Measurements from ENCODE around the gene ABCA2. TPM values are rescaled to one million over a fixed set of nuclear protein-coding genes. Genes with fewer than 3 reads are reported as not detected.

The ABCA2 gene
- total RNA-seq, 1 experiment from 2014 or later: 22.4 TPM

DNA sequence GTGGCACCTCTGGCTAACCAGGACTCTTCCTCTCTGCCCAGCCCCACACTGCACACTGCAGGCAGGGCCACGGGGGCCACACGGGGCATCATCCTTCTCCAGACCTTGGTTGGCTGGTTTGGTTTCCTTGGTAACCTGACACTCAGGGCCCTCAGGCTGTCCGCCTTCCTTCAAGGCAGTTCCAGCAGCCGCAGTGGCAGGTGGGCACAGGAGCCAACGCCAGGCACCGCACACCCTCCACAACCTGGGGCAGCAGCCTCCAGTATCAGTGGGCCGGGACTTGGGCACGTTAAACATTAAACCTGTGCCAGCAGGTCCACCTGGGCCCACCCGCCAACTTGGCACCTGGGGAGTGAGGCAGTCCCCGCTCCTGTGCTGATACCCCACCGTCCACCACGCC is 16.0 kb upstream of the ABCA2 start:
- no peak overlapping the region for H2BK120ac ChIP-seq (ENCODE audit: low read depth, low read length, poor library complexity, severe bottlenecking)
- no peak overlapping the region for H3K27ac ChIP-seq (ENCODE audit: insufficient read length, low read depth, low read length)
- H3K23me2 ChIP-seq (ENCODE audit: insufficient read length, low read depth, low read length, poor library complexity, severe bottlenecking): peaks cover 11% of the 10 kb centered on the region
- H4K20me1 ChIP-seq (ENCODE audit: control insufficient read depth, insufficient read depth, insufficient read length): no peaks in the 10 kb centered on the region
- no peak overlapping the region for H4K91ac ChIP-seq (ENCODE audit: insufficient read length, low read depth, low read length)
- H2AFZ ChIP-seq (ENCODE audit: low read length): no peak overlapping the region
- H3K56ac ChIP-seq (ENCODE audit: insufficient read length, low read depth, low read length): no peak overlapping the region
- TF ChIP-seq, protein P1, sequence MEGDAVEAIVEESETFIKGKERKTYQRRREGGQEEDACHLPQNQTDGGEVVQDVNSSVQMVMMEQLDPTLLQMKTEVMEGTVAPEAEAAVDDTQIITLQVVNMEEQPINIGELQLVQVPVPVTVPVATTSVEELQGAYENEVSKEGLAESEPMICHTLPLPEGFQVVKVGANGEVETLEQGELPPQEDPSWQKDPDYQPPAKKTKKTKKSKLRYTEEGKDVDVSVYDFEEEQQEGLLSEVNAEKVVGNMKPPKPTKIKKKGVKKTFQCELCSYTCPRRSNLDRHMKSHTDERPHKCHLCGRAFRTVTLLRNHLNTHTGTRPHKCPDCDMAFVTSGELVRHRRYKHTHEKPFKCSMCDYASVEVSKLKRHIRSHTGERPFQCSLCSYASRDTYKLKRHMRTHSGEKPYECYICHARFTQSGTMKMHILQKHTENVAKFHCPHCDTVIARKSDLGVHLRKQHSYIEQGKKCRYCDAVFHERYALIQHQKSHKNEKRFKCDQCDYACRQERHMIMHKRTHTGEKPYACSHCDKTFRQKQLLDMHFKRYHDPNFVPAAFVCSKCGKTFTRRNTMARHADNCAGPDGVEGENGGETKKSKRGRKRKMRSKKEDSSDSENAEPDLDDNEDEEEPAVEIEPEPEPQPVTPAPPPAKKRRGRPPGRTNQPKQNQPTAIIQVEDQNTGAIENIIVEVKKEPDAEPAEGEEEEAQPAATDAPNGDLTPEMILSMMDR (conservative IDR thresholded peaks at IDR 0.05): no peak
- peaks cover 5 to 6% of the 10 kb centered on the region in 2 experiments for H3K4me1 Mint-ChIP-seq
- no peak overlapping the region for H3T11ph ChIP-seq (ENCODE audit: low read length)
- H4K5ac ChIP-seq (ENCODE audit: insufficient read length, low read depth, low read length): no peak overlapping the region
- H3K9me3 Mint-ChIP-seq: no peaks in the 10 kb centered on the region
- WGBS (ENCODE audit: extremely low coverage, insufficient read length, low lambda C conversion rate): no CpG with 5 or more reads among the region's 12 CpGs
- no peaks in the 10 kb centered on the region for H3K9me3 ChIP-seq (ENCODE audit: control insufficient read depth, low read depth, low read length)
- no peaks in the 10 kb centered on the region for H3K79me1 ChIP-seq (ENCODE audit: insufficient read depth, low read depth, low read length, poor library complexity, severe bottlenecking)
- H3K27ac Mint-ChIP-seq: no peak overlapping the region
- H2BK15ac ChIP-seq (ENCODE audit: low read depth, low read length): no peak overlapping the region
- H2BK20ac ChIP-seq (ENCODE audit: low read depth, low read length, poor library complexity, severe bottlenecking): no peak overlapping the region
- H4K8ac ChIP-seq (replicated peaks; ENCODE audit: insufficient read length, low read depth, low read length): no peak overlapping the region
- H3K9ac ChIP-seq (ENCODE audit: extremely low read depth, insufficient read length, low read length): no peak overlapping the region
- H3K23ac ChIP-seq (ENCODE audit: insufficient read length, low read depth, low read length): no peak overlapping the region
- no peak overlapping the region for H2BK12ac ChIP-seq (ENCODE audit: insufficient read length, low read depth, low read length)
- no peak overlapping the region for H3K4ac ChIP-seq (ENCODE audit: low read depth, low read length)
- no peak overlapping the region for H3K4me3 Mint-ChIP-seq
- H3K4me2 ChIP-seq (ENCODE audit: insufficient read depth, insufficient read length, low read length): no peak overlapping the region
- peaks cover 31% of the 10 kb centered on the region for H3K27me3 Mint-ChIP-seq (ENCODE audit: low read depth)
- no peak overlapping the region for H2AK5ac ChIP-seq (ENCODE audit: insufficient read length, low read length)
- peaks cover 0 to 3% (median 0%) of the 10 kb centered on the region in 3 experiments; a peak in 1 of 7 replicates for H3K36me3 Mint-ChIP-seq (ENCODE audit: insufficient read depth in 1 of 3, low read depth in 3 of 3)
- no peak overlapping the region for H2BK5ac ChIP-seq (ENCODE audit: insufficient read length, low read length)
- no peaks in the 10 kb centered on the region for H3K4me1 ChIP-seq (ENCODE audit: insufficient read depth, low read length)
- H3K27me3 ChIP-seq (ENCODE audit: insufficient read depth, low read length): peaks cover 4% of the 10 kb centered on the region; the same call in 1 of the 2 replicates
- no peak overlapping the region for H3K14ac ChIP-seq (ENCODE audit: insufficient read depth, low read length)
- no peak overlapping the region for H3K18ac ChIP-seq (ENCODE audit: insufficient read length, low read depth, low read length)
- peaks cover 2% of the 10 kb centered on the region; the same call in 1 of the 2 replicates for H3K79me2 ChIP-seq (ENCODE audit: insufficient read depth, low read length)
- DNase-seq: no peak

Measured in H9 (cell line).